ENCODE results near the gene SFTPB.

SFTPB gene

GRCh38 chr2:85707304-85707703, 39.3 kb upstream of the SFTPB start:
- in situ Hi-C loops (cut with HindIII; ENCODE audit: low sequenced_read_pairs): no loop called here
- no peak overlapping the region for H3K4me3 ChIP-seq (ENCODE audit: low read depth, low read length)
- TF ChIP-seq CTCF (IDR thresholded peaks at IDR 0.05; ENCODE audit: low read depth, low read length): peak; percentile 85
- peak; percentile 88 for DNase-seq (ENCODE audit: low read depth, low spot score)

GRCh38 chr2:85706599-85707296, 38.7 kb upstream of the SFTPB start:
- DNase-seq (ENCODE audit: low read depth, low spot score): no peak
- no peak overlapping the region for H3K4me3 ChIP-seq (ENCODE audit: low read depth, low read length)
- TF ChIP-seq CTCF (IDR thresholded peaks at IDR 0.05; ENCODE audit: low read depth, low read length): no peak
- in situ Hi-C loops (cut with HindIII; ENCODE audit: low sequenced_read_pairs): no loop called here

GRCh38 chr2:85706063-85706462, 38.1 kb upstream of the SFTPB start:
- DNase-seq (ENCODE audit: low read depth, low spot score): no peak
- in situ Hi-C loops (cut with HindIII; ENCODE audit: low sequenced_read_pairs): no loop called here
- no peak overlapping the region for H3K4me3 ChIP-seq (ENCODE audit: low read depth, low read length)
- TF ChIP-seq CTCF (IDR thresholded peaks at IDR 0.05; ENCODE audit: low read depth, low read length): no peak

GRCh38 chr2:85705680-85706039, 37.7 kb upstream of the SFTPB start:
- in situ Hi-C loops (cut with HindIII; ENCODE audit: low sequenced_read_pairs): no loop called here
- no peak overlapping the region for H3K4me3 ChIP-seq (ENCODE audit: low read depth, low read length)
- no peak for TF ChIP-seq CTCF (IDR thresholded peaks at IDR 0.05; ENCODE audit: low read depth, low read length)
- peak; percentile 92 for DNase-seq (ENCODE audit: low read depth, low spot score)

GRCh38 chr2:85704800-85705679, 37.0 kb upstream of the SFTPB start:
- in situ Hi-C loops (cut with HindIII; ENCODE audit: low sequenced_read_pairs): no loop called here
- TF ChIP-seq CTCF (IDR thresholded peaks at IDR 0.05; ENCODE audit: low read depth, low read length): no peak
- no peak overlapping the region for H3K4me3 ChIP-seq (ENCODE audit: low read depth, low read length)
- no peak for DNase-seq (ENCODE audit: low read depth, low spot score)

- in situ Hi-C loops (cut with HindIII; ENCODE audit: low sequenced_read_pairs): no loop called here
- no peak for TF ChIP-seq CTCF (IDR thresholded peaks at IDR 0.05; ENCODE audit: low read depth, low read length)
- no peak for DNase-seq (ENCODE audit: low read depth, low spot score)
- H3K4me3 ChIP-seq (ENCODE audit: low read depth, low read length): no peak overlapping the region
Measured at GRCh38 chr2:85704038-85704437, 36.0 kb upstream of the SFTPB start.
